GM12801 (cell line): Measurements from ENCODE around the gene FBXL7.

Experiments
- TF ChIP-seq, protein P1 (sequence below): IDR thresholded peaks from one replicate; pipeline ENCODE4 v1.5.1; 2011; ENCODE audit warnings: control low read depth; ENCODE audit not compliant: insufficient read length; ENCODE audit errors: extremely low read depth

The FBXL7 gene

DNA sequence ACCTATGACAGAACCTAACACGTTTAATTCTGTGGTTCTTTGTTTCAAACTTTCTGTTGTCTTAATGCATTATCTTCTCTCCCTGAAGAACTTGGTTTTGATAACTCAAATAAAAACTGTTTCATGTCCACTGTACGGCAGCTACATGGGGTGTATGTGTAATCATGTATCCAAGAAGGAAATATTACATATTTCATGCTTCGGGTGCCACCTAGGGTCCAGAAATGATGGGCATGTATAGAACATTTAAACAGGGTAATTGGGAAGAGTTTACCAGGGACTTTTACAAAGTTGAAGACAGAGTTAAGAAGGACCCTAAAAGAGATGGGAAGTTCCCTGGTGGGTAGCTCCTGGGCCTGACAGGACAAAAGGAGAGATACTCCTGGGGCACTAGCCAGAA, 291.3 kb downstream of the FBXL7 start:
- TF ChIP-seq, protein P1, sequence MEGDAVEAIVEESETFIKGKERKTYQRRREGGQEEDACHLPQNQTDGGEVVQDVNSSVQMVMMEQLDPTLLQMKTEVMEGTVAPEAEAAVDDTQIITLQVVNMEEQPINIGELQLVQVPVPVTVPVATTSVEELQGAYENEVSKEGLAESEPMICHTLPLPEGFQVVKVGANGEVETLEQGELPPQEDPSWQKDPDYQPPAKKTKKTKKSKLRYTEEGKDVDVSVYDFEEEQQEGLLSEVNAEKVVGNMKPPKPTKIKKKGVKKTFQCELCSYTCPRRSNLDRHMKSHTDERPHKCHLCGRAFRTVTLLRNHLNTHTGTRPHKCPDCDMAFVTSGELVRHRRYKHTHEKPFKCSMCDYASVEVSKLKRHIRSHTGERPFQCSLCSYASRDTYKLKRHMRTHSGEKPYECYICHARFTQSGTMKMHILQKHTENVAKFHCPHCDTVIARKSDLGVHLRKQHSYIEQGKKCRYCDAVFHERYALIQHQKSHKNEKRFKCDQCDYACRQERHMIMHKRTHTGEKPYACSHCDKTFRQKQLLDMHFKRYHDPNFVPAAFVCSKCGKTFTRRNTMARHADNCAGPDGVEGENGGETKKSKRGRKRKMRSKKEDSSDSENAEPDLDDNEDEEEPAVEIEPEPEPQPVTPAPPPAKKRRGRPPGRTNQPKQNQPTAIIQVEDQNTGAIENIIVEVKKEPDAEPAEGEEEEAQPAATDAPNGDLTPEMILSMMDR: no peak

DNA sequence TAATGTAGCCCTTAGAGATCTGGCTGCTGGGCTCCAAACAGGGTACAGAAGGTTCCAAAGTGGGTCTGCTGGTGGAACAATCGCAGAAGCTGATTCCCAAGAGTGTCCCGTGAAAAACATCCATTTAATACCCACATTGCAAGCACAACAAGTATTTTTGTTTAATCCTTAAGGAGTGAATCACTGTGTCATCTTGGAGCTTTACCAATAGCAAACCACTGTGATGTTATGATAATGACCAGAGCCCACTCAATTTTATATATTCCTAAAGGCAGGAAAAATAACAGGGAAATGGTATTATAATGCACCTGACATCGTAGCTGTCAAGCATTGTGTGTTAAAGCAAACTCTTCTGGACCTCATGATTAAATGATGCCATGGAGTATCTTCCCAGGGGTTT, 291.9 kb downstream of the FBXL7 start:
- TF ChIP-seq, protein P1: no peak

DNA sequence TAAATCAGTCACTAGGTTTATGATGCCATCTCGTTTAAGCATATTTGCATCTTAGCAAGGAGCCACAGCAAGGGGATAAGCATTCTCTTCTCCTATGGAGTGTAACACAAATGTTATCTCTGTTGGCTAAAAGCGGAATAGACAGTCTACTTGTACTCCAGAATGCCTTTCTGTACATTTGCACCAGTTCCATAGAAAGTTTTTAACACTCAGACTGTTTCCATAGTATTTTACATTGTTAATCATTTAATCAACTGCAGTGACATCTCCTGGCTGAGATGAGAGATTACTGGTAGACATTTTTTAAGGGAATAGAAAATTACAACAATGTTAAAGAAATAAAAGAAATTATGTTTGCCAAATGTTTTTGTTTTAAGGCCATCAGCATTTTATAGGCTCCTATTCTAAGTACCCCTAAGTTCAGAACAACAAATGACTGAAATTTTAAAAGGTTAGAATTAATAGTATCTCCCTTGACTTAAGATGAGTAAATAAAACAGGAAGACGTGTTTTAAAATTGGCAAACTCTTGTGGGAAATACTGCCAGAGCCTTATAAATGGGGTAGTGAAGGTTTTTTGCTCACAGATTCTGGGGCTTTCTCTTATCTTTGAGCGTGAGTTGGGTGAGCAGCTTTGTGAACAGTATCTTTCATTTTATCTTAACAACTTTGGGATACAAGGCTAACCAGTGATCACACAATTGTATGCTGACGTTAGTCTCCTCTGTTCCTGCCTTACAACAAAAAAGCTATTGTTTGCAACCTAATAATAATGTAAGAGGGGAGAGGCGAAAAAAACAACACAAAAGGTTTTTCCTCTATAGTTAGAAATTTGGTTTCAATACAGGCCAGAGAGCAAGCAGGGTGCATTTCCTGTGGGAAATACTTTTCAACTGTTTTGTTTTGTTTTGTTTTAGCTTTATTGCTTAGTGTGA, 294.3 kb downstream of the FBXL7 start:
- TF ChIP-seq, protein P1: no peak

DNA sequence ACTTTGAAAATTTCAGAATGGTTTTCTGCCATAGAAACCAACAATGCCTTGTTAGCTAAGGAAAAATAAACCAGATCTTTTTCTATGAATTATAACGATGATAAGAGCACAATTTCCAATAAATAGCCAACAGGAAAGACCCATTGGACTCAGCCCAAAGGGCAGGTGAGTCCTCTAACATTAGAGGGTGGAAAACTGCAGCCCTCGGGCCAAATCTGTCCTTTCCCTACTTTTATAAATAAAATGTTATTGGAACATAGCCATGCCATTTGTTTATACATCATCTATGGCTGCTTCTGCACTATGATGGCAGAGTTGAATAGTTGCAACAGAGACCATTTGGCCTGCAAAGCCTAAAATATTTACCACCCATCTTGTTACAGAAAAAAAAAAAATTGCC, 296.1 kb downstream of the FBXL7 start:
- TF ChIP-seq, protein P1: no peak

DNA sequence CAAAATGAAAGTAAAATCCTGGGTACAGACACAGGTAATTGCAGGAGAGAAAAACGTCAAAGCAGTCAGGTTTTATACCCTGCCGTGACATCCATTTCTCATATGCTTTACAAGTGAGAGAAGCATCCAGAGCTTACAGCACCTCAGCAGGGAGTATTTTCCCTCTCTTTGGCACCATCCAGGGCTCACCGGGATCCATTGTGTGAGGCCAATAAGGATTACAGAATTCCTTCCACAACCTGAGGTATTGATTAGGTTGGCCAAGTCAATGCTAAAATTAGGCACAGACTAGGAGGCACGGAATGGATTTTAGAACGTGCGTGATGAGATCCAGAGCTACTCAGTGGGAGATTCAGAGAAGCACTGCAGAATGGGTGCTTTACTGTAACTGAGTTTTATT, 296.6 kb downstream of the FBXL7 start:
- TF ChIP-seq, protein P1: no peak

DNA sequence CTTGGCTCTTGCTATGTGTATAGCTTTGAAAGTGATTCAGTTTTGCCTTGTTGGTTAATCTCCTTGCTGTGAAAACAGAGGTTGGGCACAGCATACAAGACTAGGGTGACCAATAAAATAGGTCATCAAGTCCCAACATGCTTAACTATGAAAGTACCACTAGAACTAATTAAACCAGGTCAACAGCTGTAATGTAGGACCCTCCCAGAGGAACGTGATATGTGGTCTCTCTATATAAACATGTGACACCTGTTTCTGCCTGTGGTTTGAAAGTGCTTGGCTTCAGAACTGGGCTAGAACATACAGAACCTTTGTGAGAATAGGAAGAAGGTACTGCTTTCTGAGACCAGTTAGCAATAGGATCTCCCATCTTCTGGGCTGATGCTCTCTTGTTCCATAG, 297.1 kb downstream of the FBXL7 start:
- TF ChIP-seq, protein P1: no peak

DNA sequence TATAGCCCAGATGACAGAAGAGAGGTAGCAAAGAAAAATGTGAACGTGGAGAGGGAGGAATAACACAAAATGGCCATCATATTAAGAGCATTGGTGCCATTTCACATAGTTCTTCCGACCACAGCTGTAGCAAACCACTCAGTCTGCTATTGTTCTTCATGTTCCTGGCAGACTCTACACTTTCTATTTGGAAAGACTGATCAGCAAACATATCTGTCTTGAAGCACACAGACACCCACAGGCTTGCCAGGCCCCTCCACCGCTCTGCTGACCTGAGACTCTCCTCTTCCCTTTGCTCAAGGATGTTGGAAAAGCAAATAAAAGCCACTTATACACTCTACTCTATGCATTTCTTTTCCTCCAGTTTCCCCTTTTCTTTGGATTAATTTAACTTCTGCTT, 298.0 kb downstream of the FBXL7 start:
- TF ChIP-seq, protein P1: no peak
